IPS-18c (cell line): Measurements from ENCODE around the gene FCER2.
"Not testable (repeated sequence)": the region's sequence is repeated elsewhere in the genome, so short reads cannot be mapped to it uniquely, and the experiment has no call there.

Source experiments
- H3K4me3 ChIP-seq: 2 replicates; pipeline ENCODE4 v1.7.0; 2013; ENCODE audit warnings: low read depth, mild to moderate bottlenecking, low read length, moderate library complexity; ENCODE audit not compliant: insufficient read depth
- H3K9me3 ChIP-seq: one replicate; pipeline ENCODE4 v1.6.1; 2013; ENCODE audit warnings: mild to moderate bottlenecking, low read length, moderate library complexity; ENCODE audit not compliant: control insufficient read depth, insufficient read depth

FCER2 gene, protein sequence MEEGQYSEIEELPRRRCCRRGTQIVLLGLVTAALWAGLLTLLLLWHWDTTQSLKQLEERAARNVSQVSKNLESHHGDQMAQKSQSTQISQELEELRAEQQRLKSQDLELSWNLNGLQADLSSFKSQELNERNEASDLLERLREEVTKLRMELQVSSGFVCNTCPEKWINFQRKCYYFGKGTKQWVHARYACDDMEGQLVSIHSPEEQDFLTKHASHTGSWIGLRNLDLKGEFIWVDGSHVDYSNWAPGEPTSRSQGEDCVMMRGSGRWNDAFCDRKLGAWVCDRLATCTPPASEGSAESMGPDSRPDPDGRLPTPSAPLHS

DNA sequence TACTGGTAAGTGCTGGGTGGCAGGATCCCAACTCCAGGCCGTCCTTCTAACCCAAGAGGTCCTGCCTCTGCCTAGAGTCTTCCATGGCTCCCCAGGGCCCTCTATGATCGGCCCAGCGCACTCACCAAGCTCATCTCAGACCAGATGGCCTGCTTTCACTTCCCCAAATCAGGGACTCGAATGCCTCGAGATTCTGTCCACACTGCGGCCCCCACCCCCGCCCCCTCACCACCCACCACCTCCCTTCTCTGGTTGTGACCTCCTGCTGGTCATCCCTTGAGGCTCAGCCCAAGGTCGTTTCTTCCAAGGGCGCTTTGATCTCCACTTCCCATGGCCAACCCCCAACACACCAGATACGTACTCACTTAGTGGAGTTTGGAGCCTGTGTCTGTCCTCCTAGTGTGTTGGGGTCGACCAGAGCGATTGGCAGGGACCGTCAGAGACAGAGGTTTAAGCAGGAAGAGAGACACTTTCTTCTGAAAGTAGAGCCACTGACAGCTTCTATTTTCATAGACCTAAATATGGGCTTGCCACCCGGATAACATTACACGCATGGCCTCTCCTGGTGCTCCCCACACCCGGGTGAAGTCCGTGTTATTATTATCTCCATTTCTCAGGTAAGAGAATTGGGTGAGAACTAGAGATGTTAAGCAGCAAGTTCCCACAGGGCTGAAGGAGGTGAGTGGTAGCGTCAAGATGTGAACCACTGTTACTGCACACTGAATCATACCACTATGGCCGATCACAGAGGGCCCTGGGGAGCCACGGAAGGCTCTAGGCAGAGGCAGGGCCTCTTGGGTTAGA lies at the start of gene FCER2:
Gene FCER2 (minus strand): TSS at position 478 of the 804 bp plus-strand sequence. CDS start 2,371 bp downstream, outside the sequence.
- Histone ChIP-seq H3K9me3 (no peaks in the 10 kb centered on the region), H3K4me3 (no peak within 1 kb of the TSS)

- Histone ChIP-seq H3K9me3 (no peaks in the 10 kb centered on the region), H3K4me3 (no peak overlapping the region)
Measured at GRCh38 chr19:7751157-7751783, 49.3 kb upstream of the FCER2 start.

DNA sequence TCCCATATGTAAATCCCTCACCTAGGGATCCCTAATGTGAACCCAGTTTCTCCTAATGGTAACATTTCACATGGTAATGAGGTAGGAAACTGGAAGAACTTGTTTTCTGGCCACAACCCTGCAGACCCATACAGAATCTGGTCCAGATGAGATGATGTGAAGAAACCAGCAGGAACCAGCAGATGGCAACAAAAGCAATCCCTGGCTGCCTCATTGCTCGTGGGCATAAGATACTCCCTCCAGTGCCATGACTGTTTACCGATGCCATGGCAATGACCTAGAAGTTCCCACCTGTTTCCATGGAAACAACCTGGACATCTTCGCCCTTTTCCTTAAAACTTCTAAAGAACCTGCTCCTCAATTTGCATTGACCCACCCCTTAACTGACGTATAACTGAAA lies 46.8 kb upstream of the FCER2 start:
- Histone ChIP-seq H3K9me3 (no peaks in the 10 kb centered on the region), H3K4me3 (no peak overlapping the region)

DNA sequence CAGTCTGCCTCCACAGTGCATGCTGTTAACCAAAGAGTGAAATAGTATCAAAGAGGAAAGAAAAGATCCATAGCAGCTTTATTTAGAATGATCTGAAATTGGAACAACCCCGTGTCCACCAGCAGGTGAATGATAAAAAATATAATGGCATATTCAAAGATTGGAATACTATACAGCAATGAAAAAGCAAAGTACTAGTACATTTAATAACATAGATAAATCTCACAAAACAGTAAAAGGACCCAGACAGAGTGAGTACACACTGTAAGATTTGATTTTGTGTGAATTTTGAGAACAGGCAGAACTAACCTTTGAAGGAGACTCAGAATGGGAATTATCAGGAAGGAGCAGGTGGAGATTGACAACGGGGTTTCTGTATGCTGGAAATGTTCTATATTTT lies 46.2 kb upstream of the FCER2 start:
- H3K4me3 ChIP-seq = no peak overlapping the region
- H3K9me3 ChIP-seq = no peaks in the 10 kb centered on the region

- no peaks in the 10 kb centered on the region for H3K9me3 ChIP-seq
- H3K4me3 ChIP-seq = no peak within 1 kb of the TSS
Measured at GRCh38 chr19:7746903-7747884, 45.3 kb upstream of the FCER2 start, which contains the start of gene CD209. Gene CD209 (minus strand): TSS chr19:7747534. CDS start chr19:7747511, 23 bp downstream.

GRCh38 chr19:7746306-7746705 lies 44.4 kb upstream of the FCER2 start:
- not testable (repeated sequence) for H3K9me3 ChIP-seq, H3K4me3 ChIP-seq

GRCh38 chr19:7744871-7745650 lies 43.1 kb upstream of the FCER2 start:
- H3K4me3 ChIP-seq = no peak overlapping the region
- H3K9me3 ChIP-seq = peaks cover 2% of the 10 kb centered on the region

DNA sequence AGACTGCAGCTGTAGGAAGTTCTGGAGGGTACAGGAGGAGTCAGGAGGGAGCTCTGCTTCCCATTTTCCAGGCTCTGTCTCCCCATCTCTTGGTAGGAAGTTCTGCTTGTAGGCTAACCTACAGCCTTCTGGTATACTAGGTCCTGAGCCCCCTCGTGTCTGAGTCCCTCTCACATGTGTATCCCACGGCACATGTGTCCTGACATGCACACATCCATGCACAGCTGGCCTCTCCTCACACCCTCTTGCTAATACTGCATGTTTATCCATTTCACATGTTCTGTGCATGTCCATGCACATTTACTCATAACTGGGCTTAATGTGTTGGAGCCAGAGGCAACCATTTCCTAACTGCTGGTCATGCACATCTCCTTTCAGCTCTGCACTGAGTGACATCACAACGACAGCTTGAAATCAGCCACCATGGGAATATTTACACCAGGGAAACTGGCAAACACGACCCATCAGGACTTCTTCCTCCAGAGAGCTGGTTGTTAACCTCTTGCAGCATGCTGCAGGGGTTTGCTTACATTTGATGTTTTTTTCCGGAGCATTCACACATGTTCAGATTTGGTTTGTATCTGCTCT lies 42.4 kb upstream of the FCER2 start:
- Histone ChIP-seq H3K9me3 (peaks cover 2% of the 10 kb centered on the region), H3K4me3 (no peak overlapping the region)

- H3K9me3 ChIP-seq = peaks cover 2% of the 10 kb centered on the region
- H3K4me3 ChIP-seq = no peak overlapping the region
Measured at GRCh38 chr19:7743425-7743841, 41.5 kb upstream of the FCER2 start.

- Histone ChIP-seq H3K9me3 (peaks cover 2% of the 10 kb centered on the region), H3K4me3 (no peak overlapping the region)
Measured at GRCh38 chr19:7742991-7743390, 41.1 kb upstream of the FCER2 start.

DNA sequence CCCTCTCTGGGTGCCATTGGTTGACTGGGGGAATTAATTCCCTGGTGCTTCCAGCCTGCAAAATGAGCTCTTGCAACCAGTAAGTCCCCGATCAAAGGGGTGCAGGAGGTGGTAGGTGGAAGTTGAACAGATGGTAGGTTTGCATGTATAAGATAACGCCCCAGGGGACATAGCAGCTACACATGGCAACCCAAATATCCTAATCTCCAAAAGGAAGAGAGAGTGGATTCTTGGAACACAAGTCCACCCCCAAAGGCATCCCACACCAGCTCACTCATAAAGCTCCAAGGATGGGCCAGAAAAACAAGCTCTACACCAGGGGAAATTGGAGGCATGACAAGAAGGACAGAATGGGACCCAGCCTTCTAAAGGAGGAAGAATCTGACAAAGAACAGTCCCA lies 40.6 kb upstream of the FCER2 start:
- peaks cover 2% of the 10 kb centered on the region for H3K9me3 ChIP-seq

DNA sequence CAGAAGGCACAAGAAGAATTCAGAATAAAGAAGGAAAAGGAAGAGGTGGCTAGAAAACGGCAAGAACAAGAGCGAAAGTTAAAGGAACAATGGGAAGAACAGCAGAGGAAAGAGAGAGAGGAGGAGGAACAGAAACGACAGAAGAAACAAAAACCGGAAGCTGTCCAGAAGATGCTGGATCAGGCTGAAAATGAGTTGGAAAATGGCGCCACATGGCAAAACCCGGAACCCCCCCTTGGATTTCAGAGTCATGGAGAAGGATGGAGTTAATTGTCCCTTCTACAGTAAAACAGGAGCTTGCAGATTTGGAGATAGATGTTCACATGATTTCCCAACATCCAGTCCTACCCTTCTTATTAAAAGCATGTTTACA lies 38.7 kb upstream of the FCER2 start:
- H3K4me3 ChIP-seq = no peak overlapping the region
- peaks cover 2% of the 10 kb centered on the region for H3K9me3 ChIP-seq

More for the DNA sequence above, 40.6 kb upstream of the FCER2 start:
- no peak overlapping the region for H3K4me3 ChIP-seq

DNA sequence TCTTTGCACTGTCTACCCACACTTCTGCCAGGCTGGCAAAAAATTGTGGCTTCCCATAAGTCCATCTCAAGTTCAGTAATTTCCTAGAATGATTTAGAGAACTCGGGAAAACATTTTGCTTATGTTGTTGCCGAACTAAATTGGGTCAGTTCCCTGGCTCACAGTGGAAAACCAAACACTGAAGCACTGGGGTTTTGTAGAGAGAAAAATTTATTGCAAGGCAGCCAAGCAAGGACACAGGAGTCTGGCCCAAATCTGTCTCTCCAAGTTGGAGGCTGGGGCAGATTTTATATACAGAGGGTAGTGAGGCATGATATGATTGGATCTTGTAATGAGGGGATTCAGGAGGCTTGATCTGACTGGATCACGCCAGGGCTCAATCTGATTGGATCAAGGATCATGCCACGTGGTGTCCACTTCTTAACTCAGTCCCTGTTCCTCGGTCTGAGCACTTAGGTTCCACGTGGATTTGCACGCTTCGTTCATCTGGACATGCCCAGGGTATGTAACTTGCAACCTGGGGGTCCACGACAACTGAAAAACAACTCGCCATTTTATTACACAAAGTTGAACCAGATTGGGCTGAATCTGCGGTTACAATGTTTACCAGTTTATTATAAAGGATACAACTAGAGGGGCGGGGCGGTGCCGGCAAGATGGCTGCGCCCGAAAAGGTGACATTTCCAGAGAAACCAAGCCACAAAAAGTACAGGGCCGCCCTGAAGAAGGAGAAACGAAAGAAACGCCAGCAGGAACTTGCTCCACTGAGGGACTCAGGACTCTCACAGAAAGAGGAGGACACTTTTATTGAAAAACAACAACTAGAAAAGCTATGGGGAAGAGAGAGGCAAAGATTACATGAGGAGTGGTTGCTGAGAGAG lies 38.1 kb upstream of the FCER2 start:
- Histone ChIP-seq H3K4me3 (no peak overlapping the region), H3K9me3 (peaks cover 2% of the 10 kb centered on the region)

- no peak overlapping the region for H3K4me3 ChIP-seq
- H3K9me3 ChIP-seq = peaks cover 2% of the 10 kb centered on the region
Measured at GRCh38 chr19:7739211-7739755, 37.4 kb upstream of the FCER2 start.

DNA sequence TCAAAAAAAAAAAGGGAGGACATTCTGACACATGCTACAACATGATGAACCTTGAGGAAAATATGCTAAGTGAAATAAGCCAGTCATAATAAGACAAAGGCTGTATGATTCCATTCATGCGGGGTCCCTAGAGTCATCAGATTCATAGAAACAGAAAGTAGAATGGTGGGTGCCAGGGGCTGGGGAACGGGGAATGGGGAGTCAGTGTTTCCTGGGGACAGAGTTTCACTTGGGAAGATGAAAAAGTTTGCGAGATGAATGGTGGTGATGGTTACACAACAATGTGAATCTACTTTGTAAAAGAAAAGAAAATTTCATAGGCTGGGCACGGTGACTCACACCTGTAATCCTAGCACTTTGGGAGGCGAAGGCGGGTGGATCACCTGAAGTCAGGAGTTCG lies 36.1 kb upstream of the FCER2 start:
- no peak overlapping the region for H3K4me3 ChIP-seq
- peaks cover 2% of the 10 kb centered on the region for H3K9me3 ChIP-seq
